Lower lobe of right lung (tissue), 2 donors: ENCODE results near the gene STIM1. TPM values are rescaled to one million over a fixed set of nuclear protein-coding genes. Genes with fewer than 3 reads are reported as not detected.

Experiments
- ATAC-seq, 2 donors: fragments of 200-7000 bp; cut with Tn5 transposase; one replicate each; pipeline ENCODE4 v1.9.1; 2020 to 2022; ENCODE audit warnings: mild to moderate bottlenecking in 2 of 2, moderate library complexity in 2 of 2
- DNase-seq: peaks from one replicate; pipeline ENCODE4 v3.0.0-alpha.2; 2020
- H3K27ac ChIP-seq: fragments of 200-600 bp; one replicate; pipeline ENCODE4 v1.8.0; 2022
- H3K27me3 ChIP-seq: fragments of 200-600 bp; one replicate; pipeline ENCODE4 v1.8.0; 2022; ENCODE audit warnings: low read depth
- H3K36me3 ChIP-seq: fragments of 200-600 bp; one replicate; pipeline ENCODE4 v1.8.0; 2022; ENCODE audit warnings: mild to moderate bottlenecking
- H3K4me1 ChIP-seq: fragments of 200-600 bp; one replicate; pipeline ENCODE4 v1.8.0; 2022
- H3K4me3 ChIP-seq: fragments of 200-600 bp; one replicate; pipeline ENCODE4 v1.8.0; 2022; ENCODE audit warnings: mild to moderate bottlenecking
- H3K9me3 ChIP-seq: fragments of 200-600 bp; one replicate; pipeline ENCODE4 v1.8.0; 2022
- intact Hi-C: fragments of 100-400 bp; cut with DNase I; formaldehyde crosslinking; loops from one replicate; pipeline ENCODE4 v1.11.0; 2022
- total RNA-seq: library from RNA; stranded (reverse); fragmentation: NEBNext Ultra II Directional; extraction: Animal tissue kit (Norgen Biotek cat#: 25700); gene quantifications from one replicate; pipeline ENCODE4 v1.2.1, GENCODE V29; 2021
- TF ChIP-seq, protein P1 (sequence below): fragments of 200-600 bp; IDR thresholded peaks from one replicate; pipeline ENCODE4 v1.8.0; 2022; ENCODE audit warnings: antibody characterized with exemption, mild to moderate bottlenecking
- donor health status: DM: no; HTN: yes; CAD: no; lungs with severe emphysema.

STIM1 gene
- total RNA-seq, 1 donor from 2014 or later: 59.5 TPM

DNA sequence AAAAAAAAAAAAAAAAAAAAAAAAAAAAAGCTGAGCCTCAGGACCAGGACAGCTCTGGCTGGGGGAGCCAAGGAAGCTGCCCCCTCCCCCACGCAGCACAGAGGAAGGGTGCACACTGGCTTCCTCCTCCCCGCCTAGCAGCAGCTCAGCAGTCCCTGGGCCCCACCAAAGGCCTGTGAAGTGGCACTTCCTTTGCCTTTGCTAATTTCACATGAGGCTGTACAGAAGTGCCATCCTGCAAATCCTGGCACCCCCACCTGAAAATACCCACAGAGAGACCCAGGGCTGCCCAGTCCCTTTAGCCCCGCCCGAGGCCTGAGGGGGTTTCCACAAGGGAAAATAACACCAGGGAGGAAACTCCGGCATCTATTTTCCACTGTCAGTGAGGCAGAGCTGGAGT, 18.6 kb upstream of the STIM1 start:
- ATAC-seq: no peak
- Histone ChIP-seq H3K27me3 (no peaks in the 10 kb centered on the region), H3K36me3 (peaks cover 5% of the 10 kb centered on the region), H3K9me3 (no peaks in the 10 kb centered on the region), H3K4me3 (peak overlapping the region; percentile 40), H3K4me1 (peaks cover 84% of the 10 kb centered on the region), H3K27ac (peak overlapping the region; percentile 59)
- peak; percentile 66 for DNase-seq
- TF ChIP-seq, protein P1, sequence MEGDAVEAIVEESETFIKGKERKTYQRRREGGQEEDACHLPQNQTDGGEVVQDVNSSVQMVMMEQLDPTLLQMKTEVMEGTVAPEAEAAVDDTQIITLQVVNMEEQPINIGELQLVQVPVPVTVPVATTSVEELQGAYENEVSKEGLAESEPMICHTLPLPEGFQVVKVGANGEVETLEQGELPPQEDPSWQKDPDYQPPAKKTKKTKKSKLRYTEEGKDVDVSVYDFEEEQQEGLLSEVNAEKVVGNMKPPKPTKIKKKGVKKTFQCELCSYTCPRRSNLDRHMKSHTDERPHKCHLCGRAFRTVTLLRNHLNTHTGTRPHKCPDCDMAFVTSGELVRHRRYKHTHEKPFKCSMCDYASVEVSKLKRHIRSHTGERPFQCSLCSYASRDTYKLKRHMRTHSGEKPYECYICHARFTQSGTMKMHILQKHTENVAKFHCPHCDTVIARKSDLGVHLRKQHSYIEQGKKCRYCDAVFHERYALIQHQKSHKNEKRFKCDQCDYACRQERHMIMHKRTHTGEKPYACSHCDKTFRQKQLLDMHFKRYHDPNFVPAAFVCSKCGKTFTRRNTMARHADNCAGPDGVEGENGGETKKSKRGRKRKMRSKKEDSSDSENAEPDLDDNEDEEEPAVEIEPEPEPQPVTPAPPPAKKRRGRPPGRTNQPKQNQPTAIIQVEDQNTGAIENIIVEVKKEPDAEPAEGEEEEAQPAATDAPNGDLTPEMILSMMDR: no peak
- intact Hi-C loops: no loop called here

DNA sequence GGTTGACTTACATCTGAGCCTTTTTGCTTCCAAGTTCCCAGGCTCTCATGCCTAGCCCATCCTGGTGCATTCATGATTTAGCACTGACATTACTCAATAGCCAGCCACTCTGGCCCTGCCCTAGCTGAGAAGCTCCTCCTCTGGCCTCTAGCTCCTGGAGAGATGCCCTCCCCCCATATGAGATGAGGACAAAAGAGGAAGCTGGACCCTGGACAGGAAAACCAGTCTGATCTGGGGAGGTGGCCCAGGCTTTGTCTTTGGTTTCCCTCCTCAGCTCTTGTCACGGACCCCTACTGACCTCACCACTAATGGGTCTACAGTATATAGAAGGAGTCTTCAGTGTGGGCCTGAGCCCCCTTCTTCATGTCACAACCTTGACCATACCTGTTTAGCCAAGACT, 17.7 kb upstream of the STIM1 start:
- intact Hi-C loops: no loop called here
- no peaks in the 10 kb centered on the region for H3K27me3 ChIP-seq
- peak overlapping the region; percentile 40 for H3K4me3 ChIP-seq
- TF ChIP-seq, protein P1: no peak
- H3K36me3 ChIP-seq: peaks cover 5% of the 10 kb centered on the region
- DNase-seq: peak; percentile 77
- H3K27ac ChIP-seq: peak overlapping the region; percentile 72
- ATAC-seq: peak in 1 of 2 donors; percentile 16
- no peaks in the 10 kb centered on the region for H3K9me3 ChIP-seq
- H3K4me1 ChIP-seq: peaks cover 78% of the 10 kb centered on the region

DNA sequence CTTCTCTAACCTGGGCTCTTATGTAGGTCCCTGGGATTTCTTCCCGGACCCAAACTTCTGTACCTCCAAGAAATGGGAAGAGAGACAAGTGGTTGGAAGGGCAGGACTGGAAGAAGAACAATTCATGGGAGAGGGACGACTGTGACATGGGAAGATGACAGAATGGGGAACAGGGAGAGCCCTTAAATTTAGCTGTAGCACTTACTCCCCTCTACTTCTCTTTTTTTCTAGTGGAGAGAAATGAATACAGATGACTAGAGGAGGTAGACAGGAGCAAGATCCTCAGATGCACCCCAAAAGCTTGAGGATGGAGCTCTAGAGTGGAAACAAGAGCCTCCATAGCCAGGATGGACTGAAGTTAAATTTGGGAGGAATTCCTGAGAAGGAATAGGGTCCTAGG, 17.0 kb upstream of the STIM1 start:
- H3K36me3 ChIP-seq: no peaks in the 10 kb centered on the region
- peak overlapping the region; percentile 72 for H3K27ac ChIP-seq
- peak overlapping the region; percentile 40 for H3K4me3 ChIP-seq
- ATAC-seq (no peak), DNase-seq (no peak)
- H3K4me1 ChIP-seq: peaks cover 70% of the 10 kb centered on the region
- intact Hi-C loops: no loop called here
- no peaks in the 10 kb centered on the region for H3K27me3 ChIP-seq
- TF ChIP-seq, protein P1: no peak
- no peaks in the 10 kb centered on the region for H3K9me3 ChIP-seq

DNA sequence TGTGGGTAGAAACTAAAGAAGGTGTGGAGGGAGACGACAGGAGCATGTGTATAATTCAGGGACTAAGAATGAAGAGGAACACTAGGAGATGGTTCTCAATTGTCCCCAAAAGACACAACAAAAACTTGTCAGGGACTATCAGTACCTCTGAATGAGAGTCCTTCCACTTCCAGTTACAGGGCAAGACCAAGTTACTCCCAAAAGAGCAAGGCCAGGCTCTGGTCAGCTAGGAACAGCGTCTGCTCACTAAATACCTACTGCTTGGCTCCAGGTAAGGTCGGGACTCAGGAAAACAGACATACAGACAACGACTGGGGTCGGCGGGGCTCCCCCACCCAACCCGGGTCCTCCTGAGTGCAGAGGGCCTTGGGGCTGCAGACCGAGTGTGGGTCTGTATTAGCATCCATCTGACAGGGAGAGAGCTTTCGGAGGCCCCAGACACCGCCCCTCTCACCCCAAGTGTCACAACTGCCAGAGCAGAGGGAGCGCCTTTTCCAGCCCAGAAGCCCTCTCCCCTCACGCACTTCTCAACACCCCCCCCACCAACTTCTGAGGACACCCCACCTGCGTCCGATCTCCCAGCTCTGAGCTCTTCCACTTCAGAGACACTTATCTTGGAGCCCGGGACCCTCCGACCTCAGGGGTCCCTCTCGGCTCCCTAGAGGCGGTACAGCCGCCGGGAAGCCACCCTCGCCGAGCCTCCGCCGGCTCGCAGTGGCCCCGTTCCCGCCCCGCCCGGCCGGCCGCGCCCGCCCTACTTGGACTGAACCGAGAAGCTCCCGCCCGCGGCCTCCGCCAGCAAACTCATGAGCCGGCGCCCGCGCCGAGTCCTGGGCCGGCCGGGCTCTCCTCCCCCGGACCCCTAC, 15.2 kb upstream of the STIM1 start:
- peak; percentile 55 for DNase-seq
- Histone ChIP-seq H3K36me3 (no peaks in the 10 kb centered on the region), H3K4me3 (peak overlapping the region; percentile 83), H3K27me3 (no peaks in the 10 kb centered on the region), H3K4me1 (peaks cover 53% of the 10 kb centered on the region), H3K9me3 (no peaks in the 10 kb centered on the region), H3K27ac (peak overlapping the region; percentile 98)
- ATAC-seq: peak; percentile 53 to 61
- intact Hi-C loops: no loop called here
- TF ChIP-seq, protein P1: no peak

DNA sequence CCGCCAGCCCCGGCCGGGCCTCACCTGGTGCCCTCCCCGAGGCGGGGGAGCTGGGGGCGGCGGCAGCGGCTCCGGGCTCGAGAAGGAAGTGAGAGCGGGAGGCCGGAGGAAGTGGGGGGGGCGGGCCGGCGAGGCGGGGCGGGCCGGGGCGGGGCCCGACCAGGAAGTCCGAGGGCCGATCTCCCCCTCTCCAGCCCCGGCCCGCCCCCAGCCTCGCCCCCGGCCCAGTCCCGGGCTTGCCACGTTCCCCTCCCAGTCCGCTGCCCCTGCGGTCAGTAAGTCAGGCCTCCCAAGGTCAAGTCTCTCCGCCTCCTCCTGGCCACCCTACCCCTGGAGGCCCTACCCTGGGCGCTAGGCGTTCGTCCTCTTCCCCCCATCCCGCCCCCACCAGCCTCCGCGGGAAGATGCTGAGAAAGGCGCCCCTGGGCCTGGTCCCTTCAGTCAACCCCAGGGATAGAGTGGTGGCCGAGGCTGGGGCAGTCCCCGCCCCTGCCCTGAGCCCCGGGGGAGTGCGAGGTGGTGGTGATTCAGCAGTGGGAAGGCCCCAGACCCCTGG, 14.5 kb upstream of the STIM1 start, which contains the start of gene RHOG:
TSS of gene RHOG (minus strand) at position 90 of the 556 bp plus-strand sequence. CDS start 12,821 bp downstream, outside the sequence.
- Histone ChIP-seq H3K27me3 (no peaks in the 10 kb centered on the region), H3K9me3 (no peaks in the 10 kb centered on the region), H3K27ac (peak within 1 kb of the TSS; percentile 98), H3K4me1 (peaks cover 46% of the 10 kb centered on the region), H3K36me3 (no peaks in the 10 kb centered on the region), H3K4me3 (peak within 1 kb of the TSS; percentile 83)
- intact Hi-C loops: no loop called here
- DNase-seq (peak; percentile 90), ATAC-seq (peak; percentile 92)
- TF ChIP-seq, protein P1: no peak
